GM19395 (cell line): ENCODE results near the gene STAB2.

Experiments
- ATAC-seq: cut with Tn5 transposase; IDR thresholded peaks from one replicate; pipeline ENCODE4 v1.9.1; 2021; ENCODE audit warnings: mild to moderate bottlenecking, moderate library complexity; ENCODE audit not compliant: unreplicated experiment

STAB2 gene

DNA sequence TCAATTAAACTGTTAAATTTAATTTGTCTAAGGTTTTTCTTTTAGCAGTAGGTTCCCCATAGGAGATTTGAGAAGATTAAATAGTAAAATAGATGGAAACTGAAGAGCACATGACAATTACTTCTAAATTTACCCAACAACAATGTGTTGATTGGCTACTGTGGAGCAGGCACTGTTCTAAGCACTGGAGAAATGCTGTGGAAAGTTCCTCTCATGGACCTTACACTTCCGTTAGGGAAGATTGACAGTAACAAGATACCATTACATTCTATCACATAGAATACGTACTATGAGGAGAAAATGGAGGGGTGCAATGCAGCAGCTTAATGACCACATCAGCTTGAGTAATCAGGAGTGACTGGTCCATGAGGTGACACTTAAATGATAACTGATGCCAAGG lies 8.1 kb upstream of the STAB2 start:
- no peak for ATAC-seq

DNA sequence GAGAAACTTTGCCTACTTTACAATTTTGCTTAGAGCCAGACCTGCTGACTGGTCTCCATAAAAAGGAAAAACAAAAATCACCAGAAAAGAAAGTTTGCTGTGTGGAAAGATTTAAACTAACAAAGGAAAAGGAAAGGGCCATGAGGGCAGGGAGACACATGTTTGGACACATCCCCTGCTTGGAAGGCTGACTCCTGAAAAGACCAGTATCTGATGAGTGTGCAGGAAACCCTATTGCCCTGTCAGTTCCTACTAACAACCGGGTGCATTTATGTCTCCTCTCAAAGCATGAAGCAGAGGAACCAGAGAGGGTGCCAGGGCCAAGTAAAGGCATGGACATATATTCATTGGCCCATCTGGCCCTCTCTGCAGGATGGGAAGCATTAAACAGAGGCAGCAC lies 7.0 kb upstream of the STAB2 start:
- ATAC-seq: no peak

DNA sequence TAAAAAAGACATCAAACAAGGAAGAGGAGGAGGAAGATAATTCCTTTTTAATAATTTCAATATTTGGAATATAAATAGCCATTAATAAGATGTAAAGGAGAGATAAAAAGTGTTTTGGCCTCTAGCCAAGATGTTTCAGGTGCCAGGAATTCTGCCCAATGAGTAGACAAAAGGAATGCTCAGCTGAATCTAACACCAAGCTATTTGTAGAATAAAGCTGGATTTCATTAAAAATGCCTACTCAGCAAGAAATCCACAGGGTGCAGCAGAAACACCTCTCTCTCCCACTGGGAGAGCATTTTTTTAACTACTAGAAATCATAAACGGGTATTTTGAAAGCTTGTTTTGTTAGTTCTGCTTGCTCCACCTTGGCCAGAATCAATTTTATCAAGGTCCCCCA lies 4.1 kb upstream of the STAB2 start:
- no peak for ATAC-seq

DNA sequence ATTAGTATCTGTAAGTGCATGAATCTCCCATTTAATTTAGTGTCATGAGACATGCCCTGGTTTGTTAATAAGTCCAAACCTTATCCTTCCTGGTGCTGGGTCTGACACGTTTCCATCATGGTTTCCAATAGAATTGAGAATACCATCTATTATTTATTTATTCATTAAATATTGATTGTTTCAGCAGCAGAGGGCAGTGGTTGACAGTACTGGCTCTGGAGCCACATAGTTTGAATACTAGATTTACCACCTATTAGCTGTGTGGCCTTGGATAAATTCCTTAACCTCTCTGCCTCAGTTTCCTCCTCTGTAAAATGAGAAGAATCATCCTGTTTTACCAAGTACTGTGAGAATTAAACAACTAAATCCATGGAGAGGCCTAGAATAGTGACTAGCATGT lies 941 bp upstream of the STAB2 start:
- no peak for ATAC-seq

DNA sequence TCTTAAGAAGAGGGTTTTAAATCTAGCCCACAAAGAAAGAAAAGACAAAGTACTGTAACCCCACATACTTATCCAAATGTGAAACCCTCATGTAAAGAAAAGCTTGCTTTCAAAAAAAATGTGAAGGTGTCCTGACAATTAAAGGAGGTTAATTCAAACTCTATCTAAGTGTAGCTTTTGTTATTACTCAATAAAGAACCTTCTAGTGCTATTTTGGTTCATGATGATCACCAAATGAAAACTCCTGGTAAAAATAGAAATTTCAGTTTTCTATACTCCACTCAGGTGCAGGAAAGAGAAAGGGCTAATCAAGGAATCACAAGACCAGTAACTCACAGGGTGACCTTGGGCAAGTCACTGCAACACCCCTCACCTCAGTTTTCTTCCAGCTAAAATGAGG lies 1.6 kb downstream of the STAB2 start:
- no peak for ATAC-seq

DNA sequence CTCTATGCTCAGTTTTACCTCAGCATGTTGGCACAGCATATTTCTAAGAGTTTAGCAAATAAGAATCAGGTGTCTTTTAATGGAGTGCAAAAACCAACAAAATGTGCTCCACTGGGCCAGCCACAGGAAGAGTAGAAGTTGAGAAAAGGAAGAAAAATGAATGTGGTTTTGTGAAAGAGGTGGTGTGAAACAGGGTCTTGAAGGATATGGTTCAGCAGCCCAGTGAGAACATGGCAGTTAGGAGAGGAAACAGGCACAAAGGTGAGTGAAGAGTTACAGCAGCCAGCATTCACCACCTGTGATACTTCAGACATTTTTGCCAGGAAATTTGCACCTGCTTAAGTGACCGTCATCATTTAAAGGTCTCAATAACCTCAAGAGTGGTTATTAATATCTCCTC lies 2.4 kb downstream of the STAB2 start:
- no peak for ATAC-seq

DNA sequence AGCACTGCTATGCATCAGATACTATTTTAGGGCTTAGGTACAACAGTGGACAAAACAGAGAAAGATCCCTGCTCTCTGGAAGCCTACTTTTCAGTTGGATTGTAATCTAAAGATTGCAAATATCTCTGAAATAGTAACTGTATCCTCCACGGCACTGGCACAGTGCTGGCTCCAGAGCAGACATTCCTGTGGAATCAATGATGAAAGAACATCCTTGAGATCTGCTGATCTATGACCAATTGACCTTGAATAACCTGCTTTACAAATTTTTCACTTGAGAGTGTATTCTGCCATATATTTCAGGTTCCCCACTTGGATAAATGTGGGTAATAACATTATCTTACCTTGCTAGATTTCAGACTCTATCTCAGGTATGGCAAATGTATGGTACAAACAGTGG lies 3.2 kb downstream of the STAB2 start:
- ATAC-seq: no peak

DNA sequence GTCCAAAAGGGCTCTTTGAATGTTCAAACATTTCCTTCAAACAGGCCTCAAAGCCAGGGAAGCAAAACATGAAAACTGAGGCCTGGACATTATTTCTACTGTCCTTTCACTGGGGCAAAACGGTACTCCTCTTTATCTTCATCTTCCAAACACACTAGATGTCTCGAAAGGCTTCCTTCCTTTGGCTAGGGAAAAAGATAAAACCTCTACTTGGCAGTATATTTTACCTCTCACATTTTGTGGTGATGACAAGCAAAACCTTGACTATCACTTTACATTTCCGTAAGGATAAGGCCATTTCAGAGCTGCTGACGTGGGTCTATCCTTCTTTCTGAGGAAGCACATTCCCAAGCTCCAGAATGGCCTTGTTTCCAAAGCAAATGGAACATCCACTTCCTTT lies 9.9 kb downstream of the STAB2 start:
- ATAC-seq: no peak

DNA sequence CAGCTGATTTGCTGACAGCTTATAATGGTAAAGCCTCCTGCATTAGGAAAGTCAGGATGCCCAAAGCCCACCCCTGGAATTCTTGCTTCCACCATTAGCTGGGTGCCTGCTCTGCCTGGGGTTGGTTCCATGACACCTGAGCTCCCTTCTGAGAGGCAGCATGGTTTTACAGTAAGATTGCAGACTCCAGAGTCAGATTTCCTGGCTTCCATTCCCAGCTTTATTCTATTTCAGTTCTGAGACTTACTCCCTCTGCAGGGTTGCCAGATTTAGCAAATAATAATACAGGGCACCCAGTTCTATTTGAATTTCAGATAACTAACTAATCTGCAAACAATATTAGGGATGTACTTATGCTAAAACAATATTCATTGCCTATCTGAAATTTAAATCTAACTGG lies 12.2 kb downstream of the STAB2 start:
- ATAC-seq: no peak

DNA sequence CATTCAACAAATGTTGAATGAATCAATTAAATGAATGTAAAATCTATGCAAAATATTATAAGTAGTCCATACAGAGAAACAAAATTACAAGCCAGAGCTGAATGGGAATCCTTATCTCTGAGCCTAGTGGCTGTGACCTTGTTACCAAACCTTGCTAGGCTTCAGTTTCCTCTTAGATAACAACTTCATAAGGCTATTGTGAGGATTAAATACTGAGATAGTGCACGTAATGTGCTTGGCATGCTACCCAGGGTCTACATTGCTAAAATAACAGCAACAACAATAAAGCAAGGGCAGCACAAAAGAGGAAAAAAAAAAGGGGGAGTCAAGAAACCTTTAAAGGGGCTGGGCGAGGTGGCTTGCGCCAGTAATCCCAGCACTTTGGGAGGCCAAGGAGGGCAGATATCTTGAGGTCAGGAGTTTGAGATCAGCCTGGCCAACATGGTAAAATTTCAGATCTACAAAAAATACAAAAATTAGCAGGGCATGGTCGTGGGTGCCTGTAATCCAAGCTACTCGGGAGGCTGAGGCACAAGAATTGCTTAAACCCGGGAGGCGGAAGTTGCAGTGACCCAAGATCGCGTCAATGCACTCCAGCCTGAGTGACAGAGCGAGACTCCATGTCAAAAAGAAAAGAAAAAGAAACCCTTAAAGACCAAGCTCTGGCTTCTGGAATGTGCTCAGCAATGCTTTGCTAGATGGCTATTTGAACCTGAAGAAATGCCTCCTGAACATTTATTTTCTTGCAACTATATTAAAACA lies 14.1 kb downstream of the STAB2 start:
- no peak for ATAC-seq

DNA sequence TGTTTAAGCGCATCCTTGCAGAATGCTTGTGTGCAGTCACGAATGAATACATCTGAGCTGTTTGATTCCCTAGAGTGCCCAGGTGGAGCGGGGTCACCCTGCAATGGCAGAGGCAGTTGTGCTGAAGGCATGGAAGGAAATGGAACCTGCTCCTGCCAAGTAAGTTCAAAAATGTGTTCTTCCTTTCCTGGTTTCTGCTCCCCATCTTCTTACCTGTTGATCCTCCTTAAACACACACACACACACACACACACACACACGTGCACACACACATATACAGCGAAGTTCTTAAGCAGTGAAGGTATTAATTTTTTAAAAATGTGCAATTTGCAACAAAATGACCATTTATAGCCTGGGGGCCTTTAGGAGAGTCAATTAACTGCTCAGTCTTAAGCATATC lies 33.3 kb downstream of the STAB2 start:
- no peak for ATAC-seq

DNA sequence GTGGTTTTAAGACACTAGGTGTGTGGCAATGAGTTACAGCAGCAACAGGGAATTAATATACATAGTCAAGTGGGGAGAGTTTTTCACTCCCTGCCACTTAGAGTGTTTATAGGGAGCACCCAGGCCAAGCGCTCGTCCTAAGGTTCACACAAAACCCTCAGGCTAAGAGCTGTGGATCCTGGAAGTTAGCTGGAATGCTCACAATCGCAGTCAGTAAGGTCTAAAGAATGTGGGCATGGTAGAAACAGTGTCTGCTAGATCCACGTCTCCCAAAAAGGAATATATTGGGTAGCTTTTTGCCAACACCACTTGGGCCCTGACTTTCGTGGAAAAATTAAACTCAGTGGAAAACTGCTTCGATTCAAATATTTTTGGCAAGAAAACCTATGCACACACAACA lies 36.6 kb downstream of the STAB2 start:
- ATAC-seq: no peak

DNA sequence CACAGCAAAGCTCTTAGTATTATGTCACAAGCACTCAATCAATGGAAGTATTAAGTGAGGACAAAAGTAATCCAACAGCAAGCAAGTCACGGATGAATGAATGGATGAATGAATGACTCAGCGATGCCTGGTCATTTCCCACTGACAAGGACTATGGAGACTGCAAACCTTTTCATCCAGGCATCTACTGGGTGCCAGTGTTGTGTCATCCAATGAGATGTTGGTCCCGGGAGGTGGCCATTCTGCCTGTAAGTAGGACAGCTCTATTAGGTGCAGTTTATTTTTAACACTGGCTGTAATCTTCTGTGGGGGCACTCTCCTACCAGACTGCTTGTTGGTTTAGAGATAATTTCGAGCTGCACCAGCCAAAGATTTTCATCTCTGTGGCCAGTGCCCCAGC lies 39.4 kb downstream of the STAB2 start:
- ATAC-seq: no peak

DNA sequence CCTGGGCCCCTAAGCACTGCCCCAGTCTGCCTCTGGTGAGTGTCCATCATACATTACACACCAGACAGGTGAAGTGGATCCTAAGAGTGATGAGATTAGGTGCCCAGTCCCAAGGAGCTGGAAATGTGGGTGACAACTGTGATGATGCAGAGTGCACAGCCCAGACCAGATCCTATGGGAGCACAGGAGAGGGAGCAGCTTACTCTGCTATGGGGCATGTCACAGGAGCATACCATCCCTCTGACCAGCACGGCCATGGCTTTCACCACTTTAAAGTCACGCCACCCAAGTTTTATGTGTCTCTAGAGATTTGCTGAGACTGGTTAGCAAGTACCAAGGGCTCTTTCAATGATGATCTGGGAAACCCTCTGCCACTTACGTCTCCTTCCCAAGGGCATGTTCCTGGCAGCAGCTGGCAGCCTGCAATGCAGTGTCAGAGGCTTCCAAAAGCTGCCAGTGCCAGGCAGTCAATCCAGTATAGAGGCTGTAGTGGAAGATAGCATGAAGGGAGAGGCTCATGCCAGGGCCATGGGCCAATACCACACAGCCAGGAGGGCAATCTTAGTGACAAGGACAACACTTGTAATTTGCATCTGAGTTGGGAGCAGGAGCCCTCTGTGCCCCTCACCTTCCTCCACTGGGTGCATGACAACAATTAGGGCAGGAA lies 40.2 kb downstream of the STAB2 start:
- ATAC-seq: no peak

DNA sequence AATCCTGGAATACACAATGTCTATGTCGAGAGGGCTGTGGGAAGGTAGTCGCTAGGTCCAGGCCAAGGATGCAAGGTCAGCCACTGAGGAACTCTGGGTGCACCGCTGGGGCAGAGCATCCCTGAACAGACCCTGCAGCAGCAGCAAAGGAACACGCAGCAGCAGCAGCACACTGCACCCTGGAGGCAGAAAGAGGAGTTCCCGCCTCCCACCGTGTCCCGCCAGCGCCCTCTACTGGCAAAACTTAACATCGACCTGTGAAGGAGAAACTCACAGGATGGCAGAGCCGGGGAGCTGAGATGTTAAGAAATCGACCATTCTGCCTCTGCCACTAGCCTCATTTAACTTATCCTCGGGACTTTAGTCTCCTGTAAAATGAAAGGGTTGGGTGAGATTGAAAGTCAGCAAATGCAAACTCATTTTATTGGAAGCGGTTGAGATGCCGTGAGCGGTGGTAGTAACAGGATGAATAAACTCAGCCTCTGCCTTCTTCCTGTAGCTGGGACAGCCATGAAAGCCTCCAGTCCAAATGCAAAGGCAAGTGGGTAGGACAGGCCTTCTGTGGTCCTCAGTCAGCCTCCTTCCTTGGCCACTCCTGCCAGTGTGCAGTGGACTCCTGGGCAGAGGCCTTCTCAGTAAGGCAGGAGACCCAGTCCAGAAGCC lies 45.6 kb downstream of the STAB2 start:
- peak; percentile 96 for ATAC-seq

DNA sequence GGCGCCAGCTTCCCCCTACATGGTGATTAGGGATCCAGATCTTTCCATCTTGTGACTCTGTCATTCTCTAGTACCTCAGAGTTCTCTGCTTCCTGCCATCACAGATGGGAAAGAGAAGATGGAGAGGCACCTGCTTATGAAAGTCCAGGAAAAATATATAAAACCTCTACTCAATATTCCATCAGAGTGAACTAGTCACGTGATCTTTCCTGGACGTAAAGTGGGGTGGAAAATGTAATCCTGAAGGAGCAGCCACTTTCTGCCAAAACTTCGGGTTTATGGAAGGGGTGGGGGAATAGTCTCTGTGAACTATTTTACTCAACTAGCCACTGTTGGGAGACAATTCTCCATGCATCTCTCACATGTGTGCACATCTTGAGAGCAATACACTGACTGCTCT lies 47.7 kb downstream of the STAB2 start:
- ATAC-seq: no peak

DNA sequence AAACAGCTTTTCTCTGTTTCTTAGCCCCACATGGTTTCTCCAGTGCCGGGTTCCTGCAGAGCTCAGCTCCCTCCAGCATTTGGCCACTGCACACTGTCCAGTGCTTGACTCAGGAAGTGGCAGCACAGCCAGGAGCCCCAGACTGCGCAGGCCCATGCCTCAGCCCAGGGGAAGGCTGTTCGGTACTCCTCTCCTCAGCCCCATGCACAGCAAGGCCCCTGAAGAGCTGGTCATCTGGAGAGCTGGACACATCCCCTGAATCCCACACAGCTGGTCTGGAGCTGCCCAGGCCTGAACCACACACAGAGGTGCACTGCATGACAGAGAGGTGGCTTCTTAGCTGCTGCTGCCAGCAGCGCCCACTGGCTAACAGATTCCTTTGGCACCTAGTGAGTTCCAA lies 48.3 kb downstream of the STAB2 start:
- no peak for ATAC-seq

DNA sequence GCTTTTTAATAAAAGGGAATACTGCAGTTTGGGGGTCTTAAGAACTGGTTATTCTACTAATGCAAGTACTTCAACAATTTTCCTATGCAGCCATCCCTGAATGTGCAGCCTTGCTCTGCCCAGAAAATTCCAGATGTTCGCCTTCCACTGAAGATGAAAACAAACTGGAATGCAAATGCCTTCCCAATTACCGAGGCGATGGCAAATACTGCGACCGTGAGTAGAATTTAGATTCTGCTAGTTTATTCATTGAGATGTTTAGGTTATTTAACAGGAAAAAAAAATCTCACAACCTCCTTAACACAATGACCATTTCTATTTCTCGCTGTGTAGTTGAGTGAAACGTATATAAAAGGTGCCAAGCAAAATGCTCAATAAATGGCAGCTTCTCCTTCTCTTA lies 49.9 kb downstream of the STAB2 start:
- ATAC-seq: no peak

DNA sequence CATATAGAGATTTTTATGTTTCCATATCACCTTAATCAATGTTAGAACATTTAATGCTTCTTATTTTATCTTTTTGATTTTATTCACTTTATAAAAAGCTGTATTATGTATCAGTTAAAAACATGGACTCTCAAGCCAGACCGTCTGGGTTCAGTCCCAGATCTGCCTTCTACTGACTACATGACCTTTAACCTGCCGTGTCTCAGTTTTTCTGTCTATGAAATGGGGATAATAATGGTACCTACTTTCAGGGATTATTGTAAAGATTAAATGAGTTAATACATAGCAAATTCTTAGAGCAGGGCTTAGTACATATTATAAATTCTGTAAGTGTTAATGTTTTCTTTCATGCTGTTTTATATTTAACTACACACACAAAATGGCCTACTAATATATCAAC lies 50.4 kb downstream of the STAB2 start:
- no peak for ATAC-seq

DNA sequence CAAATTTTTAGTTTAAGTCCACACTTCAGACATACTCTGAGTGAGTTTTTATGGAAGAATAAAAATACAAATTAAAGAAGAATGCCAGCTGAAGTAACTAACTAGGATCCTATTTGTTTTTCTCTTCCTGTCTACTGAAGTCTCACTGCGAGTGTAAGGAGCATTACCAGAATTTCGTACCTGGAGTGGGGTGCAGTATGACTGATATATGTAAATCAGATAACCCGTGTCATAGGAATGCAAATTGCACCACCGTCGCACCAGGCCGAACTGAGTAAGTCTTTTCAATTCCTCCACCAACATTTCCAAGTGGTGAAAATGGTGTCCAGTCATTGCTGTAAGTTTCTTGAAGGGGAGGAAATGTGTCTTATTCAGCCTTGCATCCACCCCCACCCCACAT lies 52.9 kb downstream of the STAB2 start:
- no peak for ATAC-seq

DNA sequence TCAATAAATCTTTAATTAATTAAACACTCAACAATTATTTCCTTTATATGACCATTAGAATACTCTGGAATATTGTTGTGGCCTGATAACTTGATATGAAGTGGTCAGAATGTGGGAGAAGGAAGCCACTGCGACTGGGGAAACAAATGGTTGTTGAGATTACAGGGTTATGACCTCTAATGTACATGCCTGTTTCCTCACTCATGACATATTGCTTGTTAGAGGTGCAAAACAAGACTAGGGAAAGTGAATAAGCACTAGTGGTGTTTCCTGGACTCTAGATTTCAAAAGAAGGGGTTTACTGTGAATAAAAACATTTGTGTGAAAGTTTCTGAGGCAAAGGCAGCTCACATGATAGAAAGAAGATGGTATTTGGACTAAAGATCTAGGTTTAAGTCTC lies 53.3 kb downstream of the STAB2 start:
- peak; percentile 50 for ATAC-seq

DNA sequence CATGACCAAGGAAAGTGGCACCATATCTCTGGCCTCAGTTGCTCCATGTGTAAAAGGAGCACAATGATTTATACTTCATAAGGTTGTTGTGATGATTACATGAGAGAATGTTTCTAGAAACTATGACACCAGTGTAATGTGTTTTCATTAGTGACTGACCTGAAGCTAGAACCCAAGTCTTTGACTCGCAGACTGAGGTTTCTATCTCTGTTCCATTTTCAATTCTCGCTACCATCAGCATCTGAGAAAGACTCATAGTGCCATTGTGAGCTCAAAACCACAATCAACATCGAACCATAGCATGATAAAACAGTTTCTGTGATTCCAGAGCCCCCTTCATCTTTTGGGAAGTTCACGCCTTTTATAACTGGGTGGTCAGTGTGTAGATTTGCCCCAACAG lies 53.8 kb downstream of the STAB2 start:
- ATAC-seq: peak; percentile 61
